Measurements from ENCODE around the gene SPAAR. TPM values are rescaled to one million over a fixed set of nuclear protein-coding genes. Genes with fewer than 3 reads are reported as not detected.

The SPAAR gene
- total RNA-seq, 2 donors from 2014 or later, result 0.29 TPM; not detected in 1

DNA sequence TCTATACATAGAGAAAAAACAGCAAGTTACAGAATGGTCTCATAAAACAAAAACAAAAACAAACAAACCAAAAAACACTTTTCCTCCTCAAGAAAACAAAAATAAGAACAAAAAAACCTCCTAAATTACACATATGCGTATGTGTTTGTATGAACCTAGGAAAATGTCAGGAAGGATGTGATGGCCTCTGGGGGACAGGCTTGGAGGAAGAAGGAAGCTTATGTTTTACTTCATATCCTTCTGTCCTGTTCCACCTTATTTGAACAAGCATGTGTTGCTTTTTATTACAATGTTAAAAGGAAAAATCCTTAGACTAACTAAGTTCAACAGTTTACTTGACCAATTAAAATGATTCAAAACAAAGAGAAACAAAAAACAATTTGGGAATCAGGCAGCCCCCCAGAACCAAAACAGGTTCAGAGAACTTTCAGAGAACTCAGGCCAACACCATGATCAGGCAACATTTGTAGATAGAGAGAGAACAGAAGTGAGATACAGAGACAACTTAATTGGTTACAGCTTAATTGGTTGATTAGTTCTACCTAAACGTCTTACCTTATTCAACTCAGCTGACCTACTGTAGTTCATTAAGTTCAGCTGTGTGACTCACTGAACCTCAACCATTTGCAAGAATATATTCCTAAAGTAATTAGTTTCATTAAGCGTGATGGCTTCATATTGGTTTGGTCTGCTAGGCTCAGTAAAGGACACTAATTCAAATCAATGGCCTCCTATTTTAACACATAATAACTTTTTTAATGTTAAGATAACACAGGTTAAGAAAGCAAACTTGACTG, 10.1 kb downstream of the SPAAR start:
- no peaks in the 10 kb centered on the region for H3K9me3 Mint-ChIP-seq
- no peaks in the 10 kb centered on the region for H3K36me3 ChIP-seq (ENCODE audit: control insufficient read depth, insufficient read depth, low read length)
- H3K9ac ChIP-seq (ENCODE audit: extremely low read depth, low read length, poor library complexity, severe bottlenecking), result no peak overlapping the region
- H3K27ac ChIP-seq (ENCODE audit: low read depth, low read length), result no peak overlapping the region
- TF ChIP-seq, protein P1, sequence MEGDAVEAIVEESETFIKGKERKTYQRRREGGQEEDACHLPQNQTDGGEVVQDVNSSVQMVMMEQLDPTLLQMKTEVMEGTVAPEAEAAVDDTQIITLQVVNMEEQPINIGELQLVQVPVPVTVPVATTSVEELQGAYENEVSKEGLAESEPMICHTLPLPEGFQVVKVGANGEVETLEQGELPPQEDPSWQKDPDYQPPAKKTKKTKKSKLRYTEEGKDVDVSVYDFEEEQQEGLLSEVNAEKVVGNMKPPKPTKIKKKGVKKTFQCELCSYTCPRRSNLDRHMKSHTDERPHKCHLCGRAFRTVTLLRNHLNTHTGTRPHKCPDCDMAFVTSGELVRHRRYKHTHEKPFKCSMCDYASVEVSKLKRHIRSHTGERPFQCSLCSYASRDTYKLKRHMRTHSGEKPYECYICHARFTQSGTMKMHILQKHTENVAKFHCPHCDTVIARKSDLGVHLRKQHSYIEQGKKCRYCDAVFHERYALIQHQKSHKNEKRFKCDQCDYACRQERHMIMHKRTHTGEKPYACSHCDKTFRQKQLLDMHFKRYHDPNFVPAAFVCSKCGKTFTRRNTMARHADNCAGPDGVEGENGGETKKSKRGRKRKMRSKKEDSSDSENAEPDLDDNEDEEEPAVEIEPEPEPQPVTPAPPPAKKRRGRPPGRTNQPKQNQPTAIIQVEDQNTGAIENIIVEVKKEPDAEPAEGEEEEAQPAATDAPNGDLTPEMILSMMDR (conservative IDR thresholded peaks at IDR 0.05), result no peak
- H3K27me3 ChIP-seq (ENCODE audit: control insufficient read depth, insufficient read depth, low read length, poor library complexity, severe bottlenecking), result no peaks in the 10 kb centered on the region
- no peak overlapping the region for H3K4me3 ChIP-seq (ENCODE audit: low read length)
- H3K4me3 Mint-ChIP-seq, result no peak overlapping the region
- H3K27ac Mint-ChIP-seq, result no peak overlapping the region
- 92 to 94% methylated on average over 2 to 3 of the region's 3 CpGs for WGBS, 2 experiments (ENCODE audit: insufficient coverage in 1 of 2, insufficient read length in 1 of 2)
- DNase-seq, result no peak
- no peaks in the 10 kb centered on the region for H3K36me3 Mint-ChIP-seq (ENCODE audit: low read depth)
- peaks cover 3% of the 10 kb centered on the region for H3K4me1 ChIP-seq (ENCODE audit: control insufficient read depth, insufficient read depth, low read length)
- H3K9me3 ChIP-seq (ENCODE audit: control insufficient read depth, low read length), result no peaks in the 10 kb centered on the region
- no peaks in the 10 kb centered on the region for H3K27me3 Mint-ChIP-seq (ENCODE audit: insufficient read depth)
- peaks cover 10% of the 10 kb centered on the region for H3K4me1 Mint-ChIP-seq

DNA sequence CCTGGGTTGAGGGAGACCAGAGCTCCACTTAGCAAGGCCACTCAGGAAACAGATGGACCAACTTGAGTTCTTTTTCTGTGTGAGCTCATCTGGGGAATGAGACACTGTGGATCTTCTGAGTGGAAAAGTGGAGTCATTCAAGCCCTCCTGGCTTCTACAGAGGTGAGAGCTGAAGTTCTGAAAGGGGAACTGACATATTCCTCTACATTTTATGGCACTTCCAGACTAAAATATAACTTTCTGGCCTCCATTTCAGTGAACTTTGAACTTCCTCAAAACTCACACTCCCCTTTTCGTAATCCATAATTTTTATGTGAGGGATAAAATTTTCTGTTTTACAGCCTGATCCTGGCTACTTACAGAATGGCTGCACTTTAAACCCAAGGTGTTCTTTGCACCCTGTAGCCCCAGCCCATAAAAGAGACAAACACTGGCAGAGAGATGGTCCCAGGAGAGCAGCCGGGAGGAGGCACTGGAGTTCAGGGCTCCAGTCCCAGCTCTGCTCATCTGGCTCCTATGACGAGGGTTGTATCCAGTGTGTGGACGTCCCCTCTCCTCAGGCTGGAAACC, 10.8 kb downstream of the SPAAR start:
- no peak overlapping the region for H3K27ac ChIP-seq (ENCODE audit: low read depth, low read length)
- Mint-ChIP-seq H3K4me1 (peaks cover 10% of the 10 kb centered on the region), H3K27ac (no peak overlapping the region), H3K9me3 (no peaks in the 10 kb centered on the region), H3K27me3 (ENCODE audit: insufficient read depth) (peaks cover 2% of the 10 kb centered on the region), H3K4me3 (no peak overlapping the region), H3K36me3 (ENCODE audit: low read depth) (no peaks in the 10 kb centered on the region)
- H3K9me3 ChIP-seq (ENCODE audit: control insufficient read depth, low read length), result no peaks in the 10 kb centered on the region
- 91 to 96% methylated on average over 3 to 4 of the region's 4 CpGs for WGBS, 2 experiments (ENCODE audit: insufficient coverage in 1 of 2, insufficient read length in 1 of 2)
- DNase-seq, result no peak
- H3K9ac ChIP-seq (ENCODE audit: extremely low read depth, low read length, poor library complexity, severe bottlenecking), result no peak overlapping the region
- TF ChIP-seq, protein P1 (conservative IDR thresholded peaks at IDR 0.05), result no peak
- no peak overlapping the region for H3K4me3 ChIP-seq (ENCODE audit: low read length)
- H3K4me1 ChIP-seq (ENCODE audit: control insufficient read depth, insufficient read depth, low read length), result peaks cover 3% of the 10 kb centered on the region
- no peaks in the 10 kb centered on the region for H3K27me3 ChIP-seq (ENCODE audit: control insufficient read depth, insufficient read depth, low read length, poor library complexity, severe bottlenecking)
- no peaks in the 10 kb centered on the region for H3K36me3 ChIP-seq (ENCODE audit: control insufficient read depth, insufficient read depth, low read length)

DNA sequence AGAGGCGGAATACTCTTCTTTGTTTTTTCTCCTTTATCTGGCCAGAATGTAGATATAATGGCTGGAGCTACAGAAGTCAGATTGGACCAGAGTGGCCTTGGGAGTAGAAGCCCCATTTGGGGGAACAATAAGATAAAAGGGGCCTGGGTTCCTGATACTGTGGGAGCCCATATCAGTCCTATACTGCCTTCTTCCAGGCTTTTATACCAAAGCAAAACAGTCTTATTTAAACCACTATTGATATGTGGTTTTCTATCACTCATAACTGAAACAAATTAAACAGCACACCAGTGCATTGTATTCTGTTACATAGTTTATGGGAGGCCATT, 14.3 kb downstream of the SPAAR start:
- Mint-ChIP-seq H3K9me3 (no peaks in the 10 kb centered on the region), H3K27me3 (ENCODE audit: insufficient read depth) (peaks cover 2% of the 10 kb centered on the region), H3K27ac (no peak overlapping the region), H3K4me1 (no peaks in the 10 kb centered on the region), H3K36me3 (ENCODE audit: low read depth) (no peaks in the 10 kb centered on the region), H3K4me3 (no peak overlapping the region)
- no peak overlapping the region for H3K4me3 ChIP-seq (ENCODE audit: low read length)
- no peaks in the 10 kb centered on the region for H3K4me1 ChIP-seq (ENCODE audit: control insufficient read depth, insufficient read depth, low read length)
- H3K36me3 ChIP-seq (ENCODE audit: control insufficient read depth, insufficient read depth, low read length), result no peaks in the 10 kb centered on the region
- TF ChIP-seq, protein P1 (conservative IDR thresholded peaks at IDR 0.05), result no peak
- H3K27me3 ChIP-seq (ENCODE audit: control insufficient read depth, insufficient read depth, low read length, poor library complexity, severe bottlenecking), result peaks cover 11% of the 10 kb centered on the region
- no peak for DNase-seq
- no peak overlapping the region for H3K9ac ChIP-seq (ENCODE audit: extremely low read depth, low read length, poor library complexity, severe bottlenecking)
- H3K27ac ChIP-seq (ENCODE audit: low read depth, low read length), result no peak overlapping the region
- no peaks in the 10 kb centered on the region for H3K9me3 ChIP-seq (ENCODE audit: control insufficient read depth, low read length)
- 100% methylated on average over 1 of the region's 1 CpG; no CpG with 5 or more reads in 1 of the 2 experiments for WGBS, 2 experiments (ENCODE audit: insufficient coverage in 1 of 2, insufficient read length in 1 of 2)
